Stimulated activated CD8-positive, alpha-beta memory T cell treated with anti-CD3 and anti-CD28 coated beads, Interleukin-4, amount 100 ng/mL, for 1 hour (primary cell): ENCODE data around the gene IQSEC1.

Source experiments
- DNase-seq, 2 donors: peaks; one replicate each; pipeline ENCODE4 v3.0.0-alpha.2; 2020; ENCODE audit warnings: low read depth in 2 of 2, low spot score in 1 of 2

Gene IQSEC1

GRCh38 chr3:12938258-12938711 is 134.9 kb downstream of the IQSEC1 start:
- DNase-seq = no peak

DNA sequence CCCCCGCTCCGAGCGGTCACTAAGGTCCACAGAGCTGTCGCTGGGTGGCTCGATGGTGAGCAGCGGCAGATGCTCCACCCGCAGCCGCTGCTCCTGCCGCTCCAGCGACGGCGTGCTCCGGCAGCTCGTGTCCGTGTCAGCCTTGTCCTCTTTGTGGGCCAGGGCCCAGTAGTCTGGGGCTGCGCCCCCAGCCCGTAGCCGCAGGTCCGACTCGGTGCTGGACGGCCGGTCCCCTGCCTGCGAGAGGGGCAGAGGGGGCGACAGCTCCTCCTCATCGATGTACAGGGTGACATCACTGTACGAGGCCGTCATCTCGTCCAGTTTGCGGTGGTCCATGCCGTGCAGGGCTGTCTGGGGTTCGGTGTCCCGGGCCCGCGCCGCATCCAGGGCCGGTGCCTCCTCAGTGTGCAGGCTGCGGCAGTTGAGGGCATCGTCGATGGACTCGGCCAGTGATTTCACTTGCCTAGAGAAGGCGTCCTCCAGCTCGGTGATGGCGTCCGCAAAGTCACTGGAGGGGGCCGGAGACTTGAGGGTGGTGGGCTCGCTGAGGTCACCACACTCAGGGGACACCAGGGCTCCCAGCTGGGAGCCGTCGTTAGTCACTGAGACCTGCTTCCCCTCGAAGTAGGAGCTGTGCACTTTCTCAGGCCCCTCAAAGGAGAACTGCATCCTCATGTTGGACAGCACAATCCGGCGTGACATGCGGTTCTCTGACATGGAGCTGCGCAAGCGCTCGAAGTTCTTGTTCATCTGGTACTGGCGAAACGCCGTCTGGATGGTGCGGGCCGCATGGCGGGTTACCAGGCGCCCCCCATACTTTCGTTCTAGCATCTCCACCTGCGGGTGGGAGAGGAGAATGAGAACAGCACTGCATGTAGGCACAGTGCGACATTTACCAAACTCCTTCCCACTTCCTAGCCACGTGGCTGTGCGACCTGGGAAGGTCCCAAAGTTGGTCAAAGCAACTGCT is 137.1 kb downstream of the IQSEC1 start:
- no peak for DNase-seq

- no peak for DNase-seq
Observed at GRCh38 chr3:12935023-12935860, 138.0 kb downstream of the IQSEC1 start.

DNA sequence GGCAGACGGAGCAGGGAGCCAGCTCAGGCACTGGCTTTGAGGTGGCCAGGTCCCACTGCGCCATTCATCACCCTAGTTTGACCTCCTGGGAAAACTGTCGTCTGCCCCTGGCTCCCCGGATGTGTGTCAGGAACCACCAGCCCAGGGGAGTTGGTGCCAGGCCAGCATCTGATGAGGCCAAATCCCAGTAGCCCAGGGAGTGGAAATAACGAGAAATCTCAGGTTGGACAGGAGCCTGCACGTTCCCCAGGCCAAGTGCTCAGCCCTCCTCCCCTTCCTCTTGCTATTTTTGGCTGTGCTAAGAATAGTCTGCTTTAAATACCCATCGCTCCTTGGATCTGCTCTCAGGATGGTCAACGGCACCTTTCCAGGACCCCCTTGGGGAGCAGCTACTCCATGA is 138.8 kb downstream of the IQSEC1 start:
- no peak for DNase-seq

DNA sequence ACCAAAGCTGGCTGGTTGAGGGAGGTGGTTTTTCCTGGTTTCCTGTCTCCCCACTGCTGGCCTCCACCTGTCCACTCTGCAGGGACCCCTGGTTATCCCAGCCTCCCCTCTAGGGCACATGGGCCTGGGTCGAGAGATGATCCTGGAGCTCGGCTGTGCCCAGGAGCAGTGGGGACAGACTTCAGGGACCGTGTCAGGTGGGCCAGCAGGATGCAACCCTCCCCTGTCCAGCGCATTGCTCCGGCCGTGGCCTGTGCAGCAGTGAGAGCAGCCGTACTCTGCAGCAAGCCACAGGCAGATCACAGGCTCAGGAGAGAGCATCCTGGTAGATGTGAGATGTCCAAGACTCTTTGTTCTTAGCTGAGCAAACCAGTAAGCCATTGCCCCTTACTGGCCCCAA is 139.3 kb downstream of the IQSEC1 start:
- DNase-seq = no peak

- no peak for DNase-seq
Observed at GRCh38 chr3:12932754-12933153, 140.5 kb downstream of the IQSEC1 start.

- DNase-seq = no peak
Observed at GRCh38 chr3:12932347-12932746, 140.9 kb downstream of the IQSEC1 start.

GRCh38 chr3:12931273-12931905 is 141.8 kb downstream of the IQSEC1 start:
- DNase-seq = no peak

- no peak for DNase-seq
Observed at GRCh38 chr3:12929801-12930200, 143.4 kb downstream of the IQSEC1 start.

DNA sequence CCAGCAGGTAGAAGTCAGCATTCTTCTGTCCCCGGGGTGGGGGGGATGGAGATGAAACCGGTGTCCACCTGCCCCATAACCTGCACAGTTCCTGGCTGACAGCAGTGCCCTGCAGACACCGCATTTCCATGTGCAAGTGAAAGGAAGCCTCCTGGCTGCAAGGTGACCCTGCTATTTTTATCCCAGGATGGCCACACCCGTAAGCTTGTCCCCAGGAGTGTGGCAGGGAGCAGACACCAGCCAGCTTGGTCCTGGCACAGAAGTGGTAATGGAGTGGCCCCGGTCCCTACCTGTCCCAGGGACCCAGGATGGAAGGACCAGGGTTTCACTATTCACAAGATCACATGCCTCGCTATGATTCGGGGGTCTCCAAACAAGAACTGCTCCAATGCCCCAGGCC is 146.6 kb downstream of the IQSEC1 start:
- no peak for DNase-seq

GRCh38 chr3:12925648-12926047 is 147.6 kb downstream of the IQSEC1 start:
- no peak for DNase-seq

DNA sequence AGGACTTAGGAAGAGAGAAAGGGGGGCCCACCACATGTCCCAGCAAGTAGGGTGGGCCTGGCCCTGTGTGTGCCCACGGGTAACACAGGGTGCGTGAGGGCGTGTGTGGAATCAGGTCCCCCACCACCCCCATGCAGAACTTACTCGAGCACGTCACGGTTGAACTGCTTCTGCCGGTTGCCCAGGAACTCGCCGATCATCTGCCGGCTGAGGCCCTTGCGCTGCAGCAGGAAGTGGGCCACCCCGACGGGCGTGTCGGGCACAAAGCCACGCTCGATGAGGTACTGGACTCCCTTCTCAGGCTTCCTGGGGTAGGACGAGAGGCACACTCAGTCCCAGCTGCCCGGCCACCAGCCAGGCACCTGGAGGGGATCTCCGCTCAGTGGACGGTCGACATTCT is 148.8 kb downstream of the IQSEC1 start:
- no peak for DNase-seq

- no peak for DNase-seq
Observed at GRCh38 chr3:12922881-12923431, 150.3 kb downstream of the IQSEC1 start.

DNA sequence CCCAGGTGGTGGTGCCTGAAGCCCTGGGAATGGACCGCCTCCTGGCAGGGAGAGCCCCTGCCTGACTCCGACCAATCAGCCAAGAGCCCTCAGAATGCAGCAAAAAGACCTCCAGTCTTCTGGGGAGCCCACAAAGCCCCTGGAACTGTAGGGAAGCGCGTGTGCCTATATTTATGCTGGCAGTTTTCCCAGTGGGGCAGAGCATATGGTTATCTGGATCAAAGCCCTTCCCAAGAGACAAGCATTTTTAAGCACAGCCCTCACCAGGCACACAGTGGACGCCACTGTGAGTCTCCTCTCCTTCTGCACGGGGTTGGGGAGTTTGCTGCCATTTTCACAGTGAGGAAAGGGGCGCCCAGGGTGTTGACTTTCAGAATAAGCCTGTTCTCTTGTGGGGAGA is 150.9 kb downstream of the IQSEC1 start:
- no peak for DNase-seq

GRCh38 chr3:12921736-12922135 is 151.5 kb downstream of the IQSEC1 start:
- DNase-seq = no peak

- no peak for DNase-seq
Observed at GRCh38 chr3:12920967-12921366, 152.3 kb downstream of the IQSEC1 start.

- no peak for DNase-seq
Observed at GRCh38 chr3:12919205-12919604, 154.0 kb downstream of the IQSEC1 start.

- no peak for DNase-seq
Observed at GRCh38 chr3:12918231-12918630, 155.0 kb downstream of the IQSEC1 start.

DNA sequence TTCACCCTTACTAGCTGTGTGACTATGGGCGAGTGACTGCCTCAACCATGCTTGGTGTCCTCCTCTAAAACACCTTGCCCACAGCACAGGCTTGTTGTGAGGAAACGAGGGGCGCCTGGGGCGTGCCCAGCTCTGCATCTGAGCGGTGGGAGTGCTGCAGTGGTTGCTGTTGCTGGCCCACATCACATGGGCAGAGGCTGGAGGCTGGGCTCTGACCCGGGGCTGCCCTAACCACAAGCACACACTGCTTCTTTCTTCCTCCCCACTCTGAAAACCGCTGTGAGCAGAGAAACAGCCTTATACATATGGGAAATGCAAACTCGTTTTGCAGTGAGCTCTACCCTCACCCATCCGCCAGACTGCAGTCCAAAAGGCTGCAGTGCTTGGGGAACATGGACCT is 157.1 kb downstream of the IQSEC1 start:
- peak; percentile 16 to 17 for DNase-seq

DNA sequence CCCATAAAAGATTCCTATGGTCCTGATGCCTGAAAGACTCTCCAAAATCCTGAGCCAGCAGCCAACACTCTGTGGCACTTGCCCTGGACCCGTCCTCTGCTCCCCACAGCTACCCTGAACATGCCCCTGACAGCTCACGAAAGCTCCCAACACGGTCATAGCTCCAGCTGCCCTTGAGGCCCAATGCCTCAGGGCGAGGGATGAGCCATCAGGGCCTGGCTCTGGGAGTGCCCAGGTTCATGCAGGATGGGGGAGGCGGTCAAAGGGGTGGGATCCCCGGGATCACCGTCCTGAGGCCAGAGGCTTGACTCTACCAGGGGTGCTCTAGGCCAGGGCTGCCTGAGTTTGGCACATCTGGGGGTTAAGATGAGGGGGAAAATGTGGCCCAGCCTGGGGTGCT is 159.1 kb downstream of the IQSEC1 start:
- DNase-seq = no peak

DNA sequence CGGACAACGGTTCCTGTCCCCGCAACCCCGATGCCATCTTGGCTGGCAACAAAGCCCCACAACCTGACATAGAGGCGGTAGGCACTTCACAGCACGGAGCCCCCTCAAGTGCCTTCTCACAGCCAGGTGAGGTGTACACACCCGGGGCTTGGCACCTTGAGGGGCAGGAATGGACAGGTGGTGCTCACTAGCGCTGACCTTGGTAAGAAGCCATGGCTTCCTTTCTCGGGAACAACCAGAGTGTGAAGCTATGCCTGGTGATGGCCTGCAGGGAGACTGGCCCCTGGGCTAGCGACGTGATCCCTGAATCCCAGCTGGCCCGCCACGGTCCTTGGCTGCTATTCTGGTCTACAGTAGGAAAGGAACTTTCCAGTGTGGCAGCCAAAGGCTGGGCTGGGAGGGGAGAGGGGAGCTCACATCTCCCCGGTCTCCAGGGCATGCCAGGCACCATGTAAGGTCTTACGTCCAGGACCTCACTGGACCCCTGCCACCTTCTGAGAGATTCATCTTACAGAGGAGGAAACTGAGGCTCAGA is 161.3 kb downstream of the IQSEC1 start:
- no peak for DNase-seq
